GM21825 (cell line): ENCODE measurements around the gene CSMD2.
"Not testable (repeated sequence)": the region's sequence is repeated elsewhere in the genome, so short reads cannot be mapped to it uniquely, and the experiment has no call there.

Experiments used
- ATAC-seq: cut with Tn5 transposase; IDR thresholded peaks from one replicate; pipeline ENCODE4 v1.9.1; 2021; ENCODE audit warnings: mild to moderate bottlenecking, moderate library complexity; ENCODE audit not compliant: unreplicated experiment

Gene CSMD2

GRCh38 chr1:34164771-34165391 lies at the start of gene CSMD2:
CSMD2 (minus strand) TSS chr1:34165230; CDS start chr1:34165097, 133 bp downstream.
- no peak for ATAC-seq

GRCh38 chr1:34213956-34214355 lies 48.9 kb upstream of the CSMD2 start:
- ATAC-seq: no peak

DNA sequence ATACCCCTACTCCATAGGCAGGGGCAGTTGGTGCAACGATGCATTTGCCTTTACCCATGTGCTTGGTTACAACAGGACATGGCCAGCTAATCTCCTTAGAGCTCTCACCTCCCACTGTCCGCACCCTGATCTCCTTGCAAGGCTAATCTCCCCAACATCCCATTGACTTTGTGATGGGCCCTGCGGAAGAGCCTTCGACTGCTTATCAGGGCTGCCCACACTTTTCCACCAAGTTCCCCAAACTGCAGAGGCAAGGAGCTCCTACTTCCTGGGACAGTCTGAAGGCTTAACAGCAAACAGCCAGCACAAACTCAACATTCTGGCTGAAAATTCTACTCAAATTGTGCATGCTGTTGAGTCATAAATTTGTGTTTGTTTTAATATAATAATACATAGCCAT lies 47.6 kb upstream of the CSMD2 start:
- ATAC-seq: no peak

- no peak for ATAC-seq
These were observed 34.9 kb upstream of the CSMD2 start for GRCh38 chr1:34199927-34200326.

- no peak for ATAC-seq
These were observed 27.6 kb upstream of the CSMD2 start for GRCh38 chr1:34192621-34193020.

- ATAC-seq: no peak
These were observed 25.7 kb upstream of the CSMD2 start for GRCh38 chr1:34190692-34191091.

DNA sequence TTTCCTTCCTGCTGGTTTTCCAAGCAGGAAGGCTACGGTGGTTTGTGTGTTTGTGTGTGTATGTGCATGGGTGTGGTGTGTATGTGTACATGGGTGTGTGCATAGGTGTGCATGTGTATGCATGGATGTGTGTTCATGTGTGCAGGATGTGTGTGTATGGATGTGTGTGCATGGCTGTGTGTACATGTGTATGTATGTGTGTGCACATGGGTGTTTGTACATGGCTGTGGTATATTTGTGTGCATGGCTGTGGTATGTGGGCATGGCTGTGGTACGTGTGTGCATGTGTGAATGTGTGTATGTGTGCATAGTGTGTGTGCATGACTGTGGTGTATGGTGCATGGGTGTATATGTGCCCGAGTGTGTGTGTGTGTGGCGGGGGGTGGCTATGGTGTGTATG lies 24.0 kb upstream of the CSMD2 start:
- no peak for ATAC-seq

- ATAC-seq: no peak
These were observed 23.4 kb upstream of the CSMD2 start for GRCh38 chr1:34188418-34188817.

DNA sequence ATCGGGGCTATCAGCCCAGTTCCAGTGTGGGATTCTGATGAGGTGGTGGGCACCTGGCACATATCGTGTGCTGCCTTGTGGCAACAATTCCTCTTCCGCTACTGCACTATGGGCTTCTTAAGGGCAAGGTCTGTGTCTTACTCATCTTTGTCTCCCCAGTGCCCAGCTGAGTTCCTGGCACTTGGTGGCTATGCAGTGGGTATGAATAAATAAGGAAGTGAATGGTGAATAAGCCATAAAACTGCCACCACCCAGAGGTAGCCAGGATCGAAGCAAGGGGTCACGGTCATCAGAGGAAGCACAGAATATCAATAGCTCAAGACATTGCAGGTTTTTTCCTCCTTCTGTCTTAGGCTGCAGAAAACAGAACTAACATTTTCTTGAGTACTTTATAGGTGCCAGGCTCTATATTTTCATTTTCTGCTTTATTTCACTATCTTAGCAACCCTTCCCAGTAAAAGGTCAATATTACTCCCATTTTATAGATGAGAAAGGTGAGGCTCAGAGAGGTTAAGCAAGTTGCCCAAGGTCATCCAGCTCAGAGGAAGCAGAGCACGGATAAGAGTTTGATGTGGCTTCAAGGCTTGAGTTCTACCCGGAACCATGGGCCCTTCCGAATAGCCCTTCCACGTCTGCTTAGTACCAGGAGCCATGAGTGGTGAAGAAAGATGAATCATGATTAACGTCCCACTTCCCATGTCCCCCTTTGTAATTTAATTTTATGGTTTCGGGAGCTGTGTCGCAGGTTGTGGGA lies 21.9 kb upstream of the CSMD2 start:
- ATAC-seq: no peak

DNA sequence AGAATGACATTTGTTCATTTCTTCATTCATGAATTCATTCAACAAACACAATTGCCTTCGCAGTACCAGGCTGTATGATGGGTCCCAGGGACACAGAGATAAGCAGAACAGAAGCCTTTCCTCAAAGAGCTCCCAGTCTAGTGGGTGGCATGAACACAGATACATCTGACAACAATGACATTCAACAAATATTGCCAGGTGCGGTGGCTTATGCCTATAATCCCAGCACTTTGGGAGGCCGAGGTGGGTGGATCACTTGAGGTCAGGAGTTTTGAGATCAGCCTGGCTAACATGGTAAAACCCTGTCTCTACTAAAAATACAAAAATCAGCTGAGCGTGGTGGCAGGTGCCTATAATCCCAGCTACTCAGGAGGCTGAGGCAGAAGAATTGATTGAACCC lies 18.4 kb upstream of the CSMD2 start:
- ATAC-seq: not testable (repeated sequence)

GRCh38 chr1:34178072-34178471 lies 13.0 kb upstream of the CSMD2 start:
- no peak for ATAC-seq

GRCh38 chr1:34176830-34177603 lies 12.0 kb upstream of the CSMD2 start, which contains the start of gene C1orf94:
C1orf94 (plus strand) TSS chr1:34176907; CDS start chr1:34177790, 883 bp downstream.
- ATAC-seq: no peak

DNA sequence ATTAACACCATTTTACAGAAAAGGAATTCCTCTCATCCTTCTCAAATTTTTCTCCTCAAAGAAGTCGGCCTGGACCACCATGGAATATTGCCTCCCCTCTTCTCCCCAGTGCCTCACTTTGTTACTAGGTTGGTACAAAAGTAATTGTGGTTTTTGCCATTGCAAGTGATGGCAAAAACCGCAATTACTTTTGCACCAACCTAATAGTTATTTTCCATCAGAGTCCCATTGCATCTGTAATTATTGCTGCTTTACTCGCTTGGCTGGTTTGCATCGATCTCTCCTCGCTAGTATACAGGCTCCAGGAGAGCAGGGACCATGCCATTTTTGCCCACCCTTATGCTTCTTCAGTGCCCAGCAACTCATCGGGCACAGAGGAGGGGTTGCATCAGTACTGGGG lies 10.7 kb upstream of the CSMD2 start:
- ATAC-seq: no peak

DNA sequence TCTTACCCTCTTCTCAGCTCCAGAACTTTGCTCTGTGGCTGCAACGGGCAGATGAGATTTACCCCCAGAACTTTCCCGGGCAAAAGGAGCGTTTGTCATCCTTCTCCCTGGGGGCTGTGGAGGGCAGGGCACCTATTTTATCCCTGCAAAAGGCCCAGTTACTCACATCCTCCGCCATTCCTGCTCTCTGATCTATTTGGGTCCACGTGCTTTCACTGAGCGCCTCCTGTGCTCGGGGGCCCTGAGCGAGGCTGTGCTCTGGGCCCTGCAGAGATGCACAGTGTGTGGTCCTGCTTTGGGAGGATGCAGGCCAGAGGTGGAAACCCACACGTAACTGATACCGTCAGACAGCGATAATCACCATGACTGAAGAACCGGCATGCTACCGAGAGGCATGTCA lies 2.4 kb upstream of the CSMD2 start:
- no peak for ATAC-seq

DNA sequence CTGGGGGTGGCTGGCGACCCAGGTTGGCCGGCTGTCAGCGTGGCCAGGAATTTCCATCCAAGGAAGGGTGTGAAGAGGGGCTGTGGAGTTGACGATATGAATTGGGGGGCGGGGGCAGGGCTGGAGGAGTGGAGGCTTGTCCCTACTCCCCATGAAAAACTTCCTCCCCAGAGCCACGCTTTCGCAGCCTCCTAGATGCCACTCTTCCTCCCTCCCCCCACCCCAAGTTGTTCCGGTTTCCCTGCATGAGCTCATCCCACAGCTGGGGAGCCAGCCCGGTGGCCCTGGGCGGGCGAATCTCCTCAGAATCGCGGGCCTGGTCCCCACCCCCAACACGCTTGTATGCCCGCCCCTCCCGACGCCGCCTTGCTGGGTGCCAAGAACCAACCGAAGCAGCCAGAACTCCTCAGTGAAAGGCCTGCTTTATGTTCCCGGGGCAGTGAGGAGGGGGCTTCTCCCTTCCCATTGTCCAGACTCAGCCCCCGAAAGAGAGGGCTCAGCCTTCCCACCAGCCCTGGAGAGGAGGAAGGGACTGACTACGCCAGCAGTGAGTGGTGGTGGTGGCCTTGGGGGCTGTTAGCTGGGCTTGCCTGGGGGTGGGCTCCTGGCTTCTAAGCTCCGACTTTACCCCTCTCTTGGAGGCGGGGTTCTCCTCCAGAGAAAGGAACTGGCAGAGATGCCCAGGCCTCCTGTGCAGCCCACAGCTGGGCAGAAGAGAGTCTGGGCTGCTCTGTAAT lies 1.8 kb upstream of the CSMD2 start:
- no peak for ATAC-seq

DNA sequence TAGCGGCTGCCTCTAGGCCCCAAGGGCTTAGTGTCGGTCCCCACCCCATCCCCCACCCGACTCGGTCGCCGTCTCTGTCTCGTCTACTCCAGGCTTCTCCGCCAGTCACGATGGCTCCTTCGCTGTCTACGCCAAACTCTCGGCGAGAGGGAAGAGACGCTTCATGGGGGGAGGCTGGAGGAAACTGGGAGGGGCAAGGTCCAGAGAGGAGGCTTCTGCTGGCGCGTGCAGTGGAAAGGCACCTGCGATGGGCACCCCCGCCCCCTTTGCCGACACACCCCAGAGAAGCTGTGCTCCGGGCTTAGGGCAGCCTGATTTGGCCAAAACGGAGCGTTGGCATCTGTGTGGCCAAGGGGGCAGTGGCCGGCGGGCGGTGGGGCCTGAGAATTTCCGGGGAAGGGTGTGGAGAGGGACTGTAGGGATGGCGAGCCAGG lies 1.2 kb upstream of the CSMD2 start:
- no peak for ATAC-seq

DNA sequence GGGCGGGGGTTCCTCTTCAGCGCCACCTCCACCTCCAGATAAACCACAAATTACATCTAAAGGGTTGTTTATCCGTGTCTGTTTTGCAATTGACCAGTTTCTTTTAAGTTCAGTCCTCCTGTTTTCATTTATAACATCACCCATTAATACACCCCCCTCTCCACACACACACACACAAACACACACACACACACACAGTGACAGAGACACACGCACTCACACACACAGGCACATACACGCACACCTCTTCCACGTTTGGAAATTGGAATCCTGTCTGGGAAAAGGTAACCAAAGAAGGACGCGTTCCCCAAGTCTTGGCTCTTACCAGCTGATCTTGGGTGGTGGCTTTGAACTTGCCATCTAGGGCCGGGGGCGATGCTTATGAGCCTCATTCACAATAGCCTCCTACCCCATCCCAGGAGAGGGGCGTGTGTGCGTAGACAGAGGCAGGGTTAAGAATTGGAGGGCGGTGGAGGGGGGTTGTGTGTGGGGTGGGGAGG lies 442 bp upstream of the CSMD2 start:
- ATAC-seq: no peak

DNA sequence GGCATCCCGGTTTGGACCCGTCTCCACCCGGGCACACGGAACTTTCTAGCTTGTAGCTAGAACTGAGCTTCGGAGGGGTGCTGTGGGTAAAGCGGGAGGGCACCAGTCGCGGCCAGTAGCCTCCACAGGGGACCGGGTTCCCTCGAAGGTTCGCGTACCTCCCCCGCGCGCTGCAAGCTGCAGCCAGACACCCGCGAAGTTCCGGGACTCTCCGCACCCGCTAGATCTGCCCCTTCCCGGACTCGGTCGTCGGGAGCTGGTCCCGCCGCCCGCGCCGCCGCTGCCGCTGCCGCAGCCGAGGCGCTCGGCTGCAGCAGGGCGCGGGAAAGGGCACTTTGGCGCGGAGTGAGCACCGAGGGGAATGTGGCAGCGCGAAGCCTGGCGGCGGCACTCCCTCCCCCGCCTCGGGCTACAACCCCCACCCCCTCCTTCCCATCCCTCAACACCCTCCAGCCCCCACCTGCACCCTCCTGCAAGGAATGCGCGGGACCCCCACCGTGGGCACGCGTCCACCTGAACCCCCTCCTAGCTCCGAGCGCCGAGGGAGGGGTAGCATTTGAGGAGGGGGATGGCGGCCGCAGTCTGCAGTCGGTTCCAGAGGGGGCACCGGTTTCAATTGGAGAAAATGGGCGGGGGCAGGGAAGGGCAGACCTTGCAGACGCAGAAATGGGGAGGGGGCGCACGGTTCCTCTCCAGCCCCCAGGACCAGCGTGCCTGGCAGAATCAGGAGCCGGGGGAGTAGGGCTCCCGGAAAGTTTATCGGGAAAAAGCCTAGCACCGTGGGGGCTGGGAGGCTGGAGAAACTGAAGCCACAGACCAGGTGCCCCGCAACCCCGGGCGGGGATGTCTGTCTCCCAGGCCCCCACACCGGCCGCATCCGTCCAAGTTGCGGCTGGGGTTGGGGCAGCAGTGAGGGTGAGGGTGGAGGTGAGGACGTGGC lies 968 bp downstream of the CSMD2 start:
- ATAC-seq: no peak

DNA sequence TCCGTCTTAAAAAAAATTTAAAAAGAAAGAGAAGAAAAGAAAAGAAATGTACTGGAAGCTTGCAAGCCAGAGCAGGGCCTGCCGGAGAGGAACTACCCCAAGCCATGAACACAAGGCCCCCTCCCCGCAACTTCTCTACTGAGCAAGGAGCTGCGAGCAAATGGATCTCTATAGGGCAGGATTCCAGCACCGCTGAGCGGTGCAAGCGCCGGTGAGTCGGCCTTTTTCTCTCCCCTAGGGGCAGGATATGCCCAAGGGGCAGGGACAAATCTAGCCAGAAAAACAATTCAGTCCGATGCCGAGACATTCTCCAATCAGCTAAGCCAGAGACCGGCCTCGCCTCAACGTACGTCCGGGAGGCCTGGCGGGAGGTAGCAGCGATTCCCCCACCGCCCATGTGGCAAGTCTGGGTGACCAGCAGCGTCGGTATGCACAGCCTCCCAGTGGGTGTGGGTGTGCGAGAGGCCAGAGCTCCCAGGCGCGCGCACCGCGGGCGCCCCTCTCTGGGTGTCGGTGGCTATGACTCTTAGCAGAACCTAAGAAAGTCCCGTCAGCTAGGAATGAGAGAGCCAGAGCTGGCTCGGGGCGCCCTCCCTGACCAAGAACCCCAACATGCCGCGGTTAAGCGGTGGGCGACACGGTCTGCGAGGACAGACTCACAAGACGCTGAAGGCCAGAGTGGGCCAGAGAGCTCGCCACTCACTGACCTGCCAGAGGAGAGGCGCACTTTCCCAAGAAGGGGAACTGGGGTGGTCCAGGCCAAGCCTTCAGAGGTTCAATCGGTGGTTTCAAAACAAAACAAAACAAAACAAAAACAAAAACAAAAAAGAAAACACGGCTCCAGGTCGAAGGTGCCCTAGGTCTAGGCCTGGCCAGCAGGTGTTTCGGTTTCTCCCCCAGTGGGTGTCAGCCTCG lies 1.9 kb downstream of the CSMD2 start:
- ATAC-seq: peak; percentile 46
